Natural killer cell (primary cell): Measurements from ENCODE around the gene ABCA2. TPM values are rescaled to one million over a fixed set of nuclear protein-coding genes. Genes with fewer than 3 reads are reported as not detected.
A peak's percentile ranks its signal among the peaks of the same experiment; 100 is the strongest.

Experiments
- ATAC-seq, 3 donors: fragments of 150-1000 bp in 2 of 3; fragments of 200-7000 bp in 1 of 3; cut with Tn5 transposase; 1 replicate in 1 of 3; 2 replicates in 2 of 3; pipeline ENCODE4 v1.10.0; 2021; ENCODE audit warnings: mild to moderate bottlenecking in 2 of 3, moderate library complexity in 2 of 3
- DNase-seq, 2 donors: peaks; one replicate each; pipeline versions ENCODE4 v3.0.0 to v3.0.0-alpha.2; 2013 to 2021; ENCODE audit warnings: mixed read lengths in 1 of 2
- H3K27ac ChIP-seq: one replicate; pipeline ENCODE4 v1.5.1; 2013; ENCODE audit warnings: mild to moderate bottlenecking, low read length
- H3K27me3 ChIP-seq: one replicate; pipeline ENCODE4 v1.6.1; 2013; ENCODE audit warnings: low read length; ENCODE audit not compliant: control insufficient read depth, insufficient read depth
- H3K36me3 ChIP-seq: one replicate; pipeline ENCODE4 v1.6.1; 2013; ENCODE audit warnings: low read length; ENCODE audit not compliant: control insufficient read depth, insufficient read depth
- H3K4me1 ChIP-seq: one replicate; pipeline ENCODE4 v1.6.1; 2013; ENCODE audit warnings: low read length; ENCODE audit not compliant: control insufficient read depth, insufficient read depth
- H3K4me3 ChIP-seq: one replicate; pipeline ENCODE4 v1.5.1; 2013; ENCODE audit warnings: low read length
- H3K9me3 ChIP-seq: one replicate; pipeline ENCODE4 v1.6.1; 2013; ENCODE audit warnings: low read length; ENCODE audit not compliant: control insufficient read depth, insufficient read depth
- H3K27ac Mint-ChIP-seq, 2 donors: one replicate each; pipeline ENCODE4 v1.8.0; 2022; ENCODE audit warnings: mild to moderate bottlenecking in 2 of 2, mixed read lengths in 2 of 2, moderate library complexity in 1 of 2
- H3K27me3 Mint-ChIP-seq, 2 donors: one replicate each; pipeline ENCODE4 v1.8.0; 2022; ENCODE audit warnings: low read depth in 2 of 2, mixed read lengths in 2 of 2
- H3K36me3 Mint-ChIP-seq: one replicate; pipeline ENCODE4 v1.8.0; 2022; ENCODE audit warnings: mixed read lengths
- H3K4me1 Mint-ChIP-seq, 2 donors: one replicate each; pipeline ENCODE4 v1.8.0; 2022; ENCODE audit warnings: mixed read lengths in 2 of 2
- H3K4me3 Mint-ChIP-seq: one replicate; pipeline ENCODE4 v1.8.0; 2022; ENCODE audit warnings: mild to moderate bottlenecking, moderate library complexity, mixed read lengths
- H3K9me3 Mint-ChIP-seq, 2 donors: one replicate each; pipeline ENCODE4 v1.8.0; 2022; ENCODE audit warnings: mixed read lengths in 2 of 2
- CTCF ChIP-seq: fragments of 200-600 bp; IDR thresholded peaks from one replicate; pipeline ENCODE4 v1.8.0; 2022; ENCODE audit warnings: antibody characterized with exemption
- WGBS: methylation state at CpG from one replicate; pipeline ENCODE4 v1.1.7; 2013; ENCODE audit warnings: missing lambda C conversion rate; ENCODE audit not compliant: insufficient coverage; 5-methylcytosine and 5-hydroxymethylcytosine counted together
- intact Hi-C: fragments of 100-400 bp; cut with micrococcal nuclease; formaldehyde crosslinking; loops from one replicate; pipeline ENCODE4 v1.14.2; 2022
- total RNA-seq, 4 donors: library from RNA; stranded (reverse); fragments of 120-200 nt in 1 of 4; gene quantifications; one replicate each; pipeline versions ENCODE4 v1.2.3 to v1.2.4, GENCODE V29; 2013 to 2022

ABCA2 gene
- total RNA-seq, 3 donors from 2014 or later (not counting 1 experiment from before 2014, with no cell fraction given), result 356 to 416 (median 357) TPM

- TF ChIP-seq CTCF, result no peak
Measured at GRCh38 chr9:136983656-136984314, 44.3 kb downstream of the ABCA2 start.

DNA sequence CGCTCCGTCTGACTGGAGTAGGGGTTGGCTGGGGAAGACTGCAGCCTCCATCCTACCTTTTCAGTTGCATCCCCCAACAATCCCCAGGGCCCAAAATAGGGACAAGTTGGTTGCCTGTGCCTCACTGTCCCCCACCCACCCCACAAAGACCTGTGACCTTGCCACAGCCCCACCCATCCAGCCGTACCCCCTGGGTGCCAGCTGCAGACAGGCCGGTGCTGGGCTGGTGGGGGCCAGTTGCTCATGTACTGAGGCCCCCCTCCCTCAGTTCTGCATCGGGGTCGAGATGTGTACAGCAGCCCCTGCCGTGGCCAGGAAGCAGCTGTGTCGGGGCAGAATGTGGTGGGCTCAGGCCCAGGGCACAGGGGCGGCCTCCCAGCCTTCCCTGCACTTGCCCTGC lies 44.9 kb downstream of the ABCA2 start:
- ATAC-seq, result no peak
- Histone ChIP-seq H3K27ac (no peak overlapping the region), H3K9me3 (no peaks in the 10 kb centered on the region), H3K36me3 (no peaks in the 10 kb centered on the region), H3K27me3 (peaks cover 11% of the 10 kb centered on the region), H3K4me1 (peaks cover 13% of the 10 kb centered on the region), H3K4me3 (no peak overlapping the region)
- Mint-ChIP-seq H3K4me1 (peaks cover 0 to 7% of the 10 kb centered on the region in 2 donors), H3K36me3 (no peaks in the 10 kb centered on the region), H3K27ac (no peak overlapping the region), H3K9me3 (no peaks in the 10 kb centered on the region), H3K27me3 (peaks cover 0 to 11% of the 10 kb centered on the region in 2 donors), H3K4me3 (no peak overlapping the region)
- no peak for DNase-seq
- intact Hi-C loops, result no loop called here
- TF ChIP-seq CTCF, result no peak
- WGBS, result 56% methylated on average over 7 of the region's 9 CpGs

More at GRCh38 chr9:136983656-136984314, 44.3 kb downstream of the ABCA2 start:
- no peak for DNase-seq
- Mint-ChIP-seq H3K27me3 (peaks cover 0 to 11% of the 10 kb centered on the region in 2 donors), H3K27ac (peak overlapping the region in 1 of 2 donors; percentile 2), H3K4me3 (no peak overlapping the region), H3K4me1 (peaks cover 0 to 7% of the 10 kb centered on the region in 2 donors), H3K9me3 (no peaks in the 10 kb centered on the region), H3K36me3 (no peaks in the 10 kb centered on the region)
- ATAC-seq, result no peak
- peaks cover 10% of the 10 kb centered on the region for H3K4me1 ChIP-seq
- peaks cover 11% of the 10 kb centered on the region for H3K27me3 ChIP-seq
- intact Hi-C loops, result no loop called here
- 82% methylated on average over 10 of the region's 11 CpGs for WGBS
- H3K4me3 ChIP-seq, result no peak overlapping the region
- no peaks in the 10 kb centered on the region for H3K36me3 ChIP-seq
- no peaks in the 10 kb centered on the region for H3K9me3 ChIP-seq
- no peak overlapping the region for H3K27ac ChIP-seq

- no peaks in the 10 kb centered on the region for H3K9me3 Mint-ChIP-seq
- H3K36me3 Mint-ChIP-seq, result no peaks in the 10 kb centered on the region
- peaks cover 0 to 9% of the 10 kb centered on the region in 2 donors for H3K4me1 Mint-ChIP-seq
- H3K9me3 ChIP-seq, result no peaks in the 10 kb centered on the region
- H3K4me3 ChIP-seq, result no peak within 1 kb of the TSS
- H3K4me1 ChIP-seq, result peaks cover 20% of the 10 kb centered on the region
- no peaks in the 10 kb centered on the region for H3K36me3 ChIP-seq
- 86% methylated on average over 18 of the region's 18 CpGs for WGBS
- ATAC-seq (no peak), DNase-seq (no peak)
- H3K4me3 Mint-ChIP-seq, result no peak within 1 kb of the TSS
- H3K27me3 Mint-ChIP-seq, result peaks cover 0 to 7% of the 10 kb centered on the region in 2 donors
- intact Hi-C loops, result no loop called here
- H3K27ac Mint-ChIP-seq, result peak within 1 kb of the TSS in 1 of 2 donors; percentile 2
- peaks cover 10% of the 10 kb centered on the region for H3K27me3 ChIP-seq
- no peak within 1 kb of the TSS for H3K27ac ChIP-seq
- no peak for TF ChIP-seq CTCF
Measured at GRCh38 chr9:136982232-136983051, 45.6 kb downstream of the ABCA2 start, which contains the start of gene LCNL1. Gene LCNL1 (plus strand): TSS chr9:136982993. CDS start chr9:136983587, 594 bp downstream.
